Natural killer cell (primary cell): ENCODE results near the gene TMEM101. TPM values are rescaled to one million over a fixed set of nuclear protein-coding genes. Genes with fewer than 3 reads are reported as not detected.

ENCODE experiments used
- total RNA-seq, 4 donors: library from RNA; stranded (reverse); fragments of 120-200 nt in 1 of 4; gene quantifications; one replicate each; pipeline versions ENCODE4 v1.2.3 to v1.2.4, GENCODE V29; 2013 to 2022

Gene TMEM101
- total RNA-seq, 3 donors from 2014 or later (not counting 1 experiment from before 2014, with no cell fraction given), result 11.3 to 13.9 (median 11.5) TPM

Other genes with a start within 250 kb of the TMEM101 start
- gene DUSP3, start 236.0 kb downstream of the TMEM101 start, total RNA-seq, result 10 to 100 TPM in 2 of 3 donors, 1 to 10 TPM in 1; 6.3 to 15.9 (median 12.9) TPM
- gene CFAP97D1, start 234.5 kb downstream of the TMEM101 start, total RNA-seq, result not detected
- gene MPP3, start 181.8 kb downstream of the TMEM101 start, total RNA-seq, result not detected
- not detected for gene CD300LG, start 167.8 kb downstream of the TMEM101 start, total RNA-seq
- 1 to 10 TPM in 1 of 3 donors, under 1 TPM in 2; 0.75 to 2.0 (median 0.85) TPM for gene MPP2, start 107.4 kb downstream of the TMEM101 start, total RNA-seq
- gene PPY, start 72.5 kb downstream of the TMEM101 start, total RNA-seq, result not detected
- not detected for gene PYY, start 61.0 kb downstream of the TMEM101 start, total RNA-seq
- gene NAGS, start 10.3 kb downstream of the TMEM101 start, total RNA-seq, result 1 to 10 TPM in 2 of 3 donors, under 1 TPM in 1; 0.92 to 1.7 (median 1.1) TPM
- 10 to 100 TPM; 46.9 to 54.0 (median 51.8) TPM for gene LSM12, start 51.7 kb upstream of the TMEM101 start, total RNA-seq
- 10 to 100 TPM; 18.2 to 21.7 (median 20.6) TPM for gene G6PC3, start 55.8 kb upstream of the TMEM101 start, total RNA-seq
- gene HDAC5, start 108.7 kb upstream of the TMEM101 start, total RNA-seq, result 100 to 1,000 TPM in 1 of 3 donors, 10 to 100 TPM in 2; 79.2 to 100 (median 91.9) TPM
- 1 to 10 TPM; 1.9 to 4.4 (median 2.4) TPM for gene HROB, start 127.0 kb upstream of the TMEM101 start, total RNA-seq
- not detected for gene ASB16, start 155.7 kb upstream of the TMEM101 start, total RNA-seq
- gene TMUB2, start 172.0 kb upstream of the TMEM101 start, total RNA-seq, result 10 to 100 TPM; 40.4 to 48.2 (median 41.0) TPM
- gene ATXN7L3, start 184.9 kb upstream of the TMEM101 start, total RNA-seq, result 100 to 1,000 TPM in 2 of 3 donors, 10 to 100 TPM in 1; 87.6 to 112 (median 109) TPM
- 100 to 1,000 TPM; 132 to 169 (median 168) TPM for gene UBTF, start 204.7 kb upstream of the TMEM101 start, total RNA-seq